ENCODE results near the gene SLC43A3. TPM values are rescaled to one million over a fixed set of nuclear protein-coding genes. Genes with fewer than 3 reads are reported as not detected.
A peak's percentile ranks its signal among the peaks of the same experiment; 100 is the strongest.

The SLC43A3 gene
- total and polyA plus RNA-seq, 9 of the 15 experiments (the other 6 are each of a cell fraction or from before 2014, with no cell fraction given): 63.7 to 281 (median 139) TPM

DNA sequence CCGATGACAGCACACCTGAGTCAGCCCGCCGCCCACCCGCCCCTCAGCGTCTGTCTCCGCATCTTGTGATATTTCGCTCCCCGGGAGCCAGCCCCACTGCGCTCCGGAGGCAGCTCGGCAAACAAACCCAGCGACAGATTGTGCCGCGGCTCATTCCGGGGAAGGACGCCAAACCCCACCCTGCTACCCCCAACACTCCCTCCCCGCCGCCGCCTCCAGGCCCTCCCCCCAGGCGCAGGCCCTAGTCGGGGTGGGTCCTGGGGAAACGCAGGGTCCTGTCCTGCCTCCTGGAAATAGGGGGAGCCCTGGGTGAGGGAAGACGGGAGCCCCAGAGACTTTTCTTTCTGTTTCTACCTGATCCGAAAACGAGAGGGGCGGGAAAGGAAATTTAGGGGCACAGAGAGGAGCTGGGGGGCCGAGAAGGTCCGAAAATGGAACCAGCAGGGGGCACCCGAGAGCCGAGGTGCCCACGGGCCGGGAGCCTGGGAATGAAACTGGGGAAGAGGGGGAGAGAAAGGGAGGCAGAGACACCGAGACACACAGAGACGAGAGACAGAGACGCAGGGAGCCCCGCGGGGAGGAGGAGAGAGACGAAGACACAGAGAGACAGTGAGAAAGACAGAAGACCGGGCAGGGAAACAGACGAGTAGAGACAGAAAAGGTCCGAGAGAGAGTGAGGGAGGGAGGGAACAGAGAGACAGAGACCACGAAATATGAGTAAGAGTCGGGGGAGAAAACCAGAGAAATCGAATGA lies 31.7 kb upstream of the SLC43A3 start (continued):
- TF ChIP-seq, protein P1, sequence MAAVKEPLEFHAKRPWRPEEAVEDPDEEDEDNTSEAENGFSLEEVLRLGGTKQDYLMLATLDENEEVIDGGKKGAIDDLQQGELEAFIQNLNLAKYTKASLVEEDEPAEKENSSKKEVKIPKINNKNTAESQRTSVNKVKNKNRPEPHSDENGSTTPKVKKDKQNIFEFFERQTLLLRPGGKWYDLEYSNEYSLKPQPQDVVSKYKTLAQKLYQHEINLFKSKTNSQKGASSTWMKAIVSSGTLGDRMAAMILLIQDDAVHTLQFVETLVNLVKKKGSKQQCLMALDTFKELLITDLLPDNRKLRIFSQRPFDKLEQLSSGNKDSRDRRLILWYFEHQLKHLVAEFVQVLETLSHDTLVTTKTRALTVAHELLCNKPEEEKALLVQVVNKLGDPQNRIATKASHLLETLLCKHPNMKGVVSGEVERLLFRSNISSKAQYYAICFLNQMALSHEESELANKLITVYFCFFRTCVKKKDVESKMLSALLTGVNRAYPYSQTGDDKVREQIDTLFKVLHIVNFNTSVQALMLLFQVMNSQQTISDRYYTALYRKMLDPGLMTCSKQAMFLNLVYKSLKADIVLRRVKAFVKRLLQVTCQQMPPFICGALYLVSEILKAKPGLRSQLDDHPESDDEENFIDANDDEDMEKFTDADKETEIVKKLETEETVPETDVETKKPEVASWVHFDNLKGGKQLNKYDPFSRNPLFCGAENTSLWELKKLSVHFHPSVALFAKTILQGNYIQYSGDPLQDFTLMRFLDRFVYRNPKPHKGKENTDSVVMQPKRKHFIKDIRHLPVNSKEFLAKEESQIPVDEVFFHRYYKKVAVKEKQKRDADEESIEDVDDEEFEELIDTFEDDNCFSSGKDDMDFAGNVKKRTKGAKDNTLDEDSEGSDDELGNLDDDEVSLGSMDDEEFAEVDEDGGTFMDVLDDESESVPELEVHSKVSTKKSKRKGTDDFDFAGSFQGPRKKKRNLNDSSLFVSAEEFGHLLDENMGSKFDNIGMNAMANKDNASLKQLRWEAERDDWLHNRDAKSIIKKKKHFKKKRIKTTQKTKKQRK (IDR thresholded peaks at IDR 0.05; ENCODE audit: borderline replicate concordance, low read depth, low read length): no peak
- TF ChIP-seq DACH1 (IDR thresholded peaks at IDR 0.05; ENCODE audit: partially characterized antibody) (no peak), ARID1B (IDR thresholded peaks at IDR 0.05) (peak; percentile 41), LARP7 (IDR thresholded peaks at IDR 0.05) (peak; percentile 79; the same call in 1 of the 2 replicates), XRCC4 (IDR thresholded peaks at IDR 0.05; ENCODE audit: extremely low read depth, insufficient read depth, insufficient read length) (no peak), ZBTB1 (CRISPR knock-in tag; IDR thresholded peaks at IDR 0.05; ENCODE audit: borderline replicate concordance, low read depth) (no peak), TAF15 (IDR thresholded peaks at IDR 0.05; ENCODE audit: low read depth, low read length) (no peak), TAF1 (IDR thresholded peaks at IDR 0.05; ENCODE audit: control insufficient read depth, extremely low read depth, insufficient read depth, low read length, severe bottlenecking) (no peak), ARID2 (IDR thresholded peaks at IDR 0.05) (peak; percentile 49; the same call in 1 of the 2 replicates), NR3C1 (CRISPR knock-in tag; IDR thresholded peaks at IDR 0.05) (no peak)
- TF ChIP-seq, protein P2, sequence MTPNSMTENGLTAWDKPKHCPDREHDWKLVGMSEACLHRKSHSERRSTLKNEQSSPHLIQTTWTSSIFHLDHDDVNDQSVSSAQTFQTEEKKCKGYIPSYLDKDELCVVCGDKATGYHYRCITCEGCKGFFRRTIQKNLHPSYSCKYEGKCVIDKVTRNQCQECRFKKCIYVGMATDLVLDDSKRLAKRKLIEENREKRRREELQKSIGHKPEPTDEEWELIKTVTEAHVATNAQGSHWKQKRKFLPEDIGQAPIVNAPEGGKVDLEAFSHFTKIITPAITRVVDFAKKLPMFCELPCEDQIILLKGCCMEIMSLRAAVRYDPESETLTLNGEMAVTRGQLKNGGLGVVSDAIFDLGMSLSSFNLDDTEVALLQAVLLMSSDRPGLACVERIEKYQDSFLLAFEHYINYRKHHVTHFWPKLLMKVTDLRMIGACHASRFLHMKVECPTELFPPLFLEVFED (CRISPR knock-in tag; conservative IDR thresholded peaks at IDR 0.05): 0 out of 2 replicates have a peak, but pooled peaks have one; percentile 60
- TF ChIP-seq, protein P3, sequence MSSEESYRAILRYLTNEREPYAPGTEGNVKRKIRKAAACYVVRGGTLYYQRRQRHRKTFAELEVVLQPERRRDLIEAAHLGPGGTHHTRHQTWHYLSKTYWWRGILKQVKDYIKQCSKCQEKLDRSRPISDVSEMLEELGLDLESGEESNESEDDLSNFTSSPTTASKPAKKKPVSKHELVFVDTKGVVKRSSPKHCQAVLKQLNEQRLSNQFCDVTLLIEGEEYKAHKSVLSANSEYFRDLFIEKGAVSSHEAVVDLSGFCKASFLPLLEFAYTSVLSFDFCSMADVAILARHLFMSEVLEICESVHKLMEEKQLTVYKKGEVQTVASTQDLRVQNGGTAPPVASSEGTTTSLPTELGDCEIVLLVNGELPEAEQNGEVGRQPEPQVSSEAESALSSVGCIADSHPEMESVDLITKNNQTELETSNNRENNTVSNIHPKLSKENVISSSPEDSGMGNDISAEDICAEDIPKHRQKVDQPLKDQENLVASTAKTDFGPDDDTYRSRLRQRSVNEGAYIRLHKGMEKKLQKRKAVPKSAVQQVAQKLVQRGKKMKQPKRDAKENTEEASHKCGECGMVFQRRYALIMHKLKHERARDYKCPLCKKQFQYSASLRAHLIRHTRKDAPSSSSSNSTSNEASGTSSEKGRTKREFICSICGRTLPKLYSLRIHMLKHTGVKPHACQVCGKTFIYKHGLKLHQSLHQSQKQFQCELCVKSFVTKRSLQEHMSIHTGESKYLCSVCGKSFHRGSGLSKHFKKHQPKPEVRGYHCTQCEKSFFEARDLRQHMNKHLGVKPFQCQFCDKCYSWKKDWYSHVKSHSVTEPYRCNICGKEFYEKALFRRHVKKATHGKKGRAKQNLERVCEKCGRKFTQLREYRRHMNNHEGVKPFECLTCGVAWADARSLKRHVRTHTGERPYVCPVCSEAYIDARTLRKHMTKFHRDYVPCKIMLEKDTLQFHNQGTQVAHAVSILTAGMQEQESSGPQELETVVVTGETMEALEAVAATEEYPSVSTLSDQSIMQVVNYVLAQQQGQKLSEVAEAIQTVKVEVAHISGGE (CRISPR knock-in tag; IDR thresholded peaks at IDR 0.05): no peak

Data from K562 (cell line).